Activated CD8-positive, alpha-beta memory T cell treated with anti-CD3 and anti-CD28 coated beads, Interleukin-2, amount 50 U/mL, for 1 hour (primary cell): ENCODE data around the gene P4HA2.
"Not testable (repeated sequence)": the region's sequence is repeated elsewhere in the genome, so short reads cannot be mapped to it uniquely, and the experiment has no call there.

Source experiments
- DNase-seq: peaks from one replicate; pipeline ENCODE4 v3.0.0-alpha.2; 2020; ENCODE audit errors: extremely low read depth

P4HA2 gene

DNA sequence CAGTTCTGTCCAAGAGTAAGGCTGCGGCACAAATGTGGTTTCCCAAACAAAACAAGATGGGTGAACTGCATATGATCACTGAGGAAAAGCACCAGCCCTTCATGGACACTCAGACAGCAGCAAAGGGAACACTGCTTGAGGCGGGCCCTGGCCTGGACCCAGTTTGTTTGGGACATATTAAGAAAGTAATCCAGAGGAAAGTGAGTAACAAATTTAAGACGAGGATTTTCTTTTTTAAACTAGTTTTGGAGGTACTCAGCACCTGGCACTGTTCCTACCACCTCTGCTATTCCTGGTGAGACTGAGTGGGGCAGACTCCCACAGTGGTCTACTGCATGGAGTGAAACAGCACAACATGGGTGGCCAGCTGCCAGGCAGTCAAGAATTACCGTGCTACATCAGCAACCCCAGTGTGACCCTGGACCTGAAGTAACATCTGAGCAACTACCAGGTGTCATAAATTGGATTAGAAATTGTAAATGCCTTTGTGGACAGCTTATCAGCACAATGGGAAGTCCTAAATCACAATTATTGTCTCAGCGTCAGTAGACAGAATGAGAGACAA, 28.5 kb downstream of the P4HA2 start:
- no peak for DNase-seq

DNA sequence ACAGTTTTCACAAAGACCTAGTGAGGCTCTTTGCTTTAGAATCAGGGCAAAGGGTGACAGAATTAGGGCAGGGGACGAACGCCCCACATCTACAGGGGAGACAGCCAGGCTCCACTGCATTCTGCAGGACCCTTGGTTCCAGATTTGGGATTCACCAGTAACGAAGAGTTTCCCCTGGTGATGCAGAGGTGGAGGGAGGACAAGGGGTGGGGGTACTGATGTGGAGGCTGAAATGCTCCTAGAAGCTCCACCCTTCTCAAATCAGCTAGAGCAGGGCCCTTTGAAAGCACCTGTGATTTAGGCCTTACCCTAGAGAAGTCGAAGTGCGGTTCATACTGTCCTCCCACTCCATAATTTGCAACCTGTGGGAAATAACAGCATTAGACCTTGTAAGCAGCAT, 29.1 kb downstream of the P4HA2 start:
- DNase-seq, result no peak

DNA sequence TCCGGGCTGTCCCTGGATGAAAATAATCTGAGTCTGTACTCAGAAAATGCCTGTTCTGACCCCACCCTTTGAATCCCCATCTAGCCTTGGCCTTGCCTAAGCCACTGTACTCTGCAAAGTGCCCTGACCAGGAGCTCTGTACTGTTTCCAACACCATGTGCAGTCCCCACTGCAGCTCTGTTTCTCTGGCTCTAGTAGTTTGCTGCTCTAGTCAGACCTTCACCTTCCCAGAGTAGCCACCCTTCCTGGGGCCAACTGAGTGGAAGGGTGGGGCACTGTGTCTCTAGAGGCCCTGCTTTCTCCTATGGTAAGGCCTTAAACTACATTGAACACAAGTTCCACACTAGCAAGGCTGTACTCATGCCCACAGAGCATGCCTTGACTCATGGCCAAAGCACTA, 31.9 kb downstream of the P4HA2 start:
- no peak for DNase-seq

DNA sequence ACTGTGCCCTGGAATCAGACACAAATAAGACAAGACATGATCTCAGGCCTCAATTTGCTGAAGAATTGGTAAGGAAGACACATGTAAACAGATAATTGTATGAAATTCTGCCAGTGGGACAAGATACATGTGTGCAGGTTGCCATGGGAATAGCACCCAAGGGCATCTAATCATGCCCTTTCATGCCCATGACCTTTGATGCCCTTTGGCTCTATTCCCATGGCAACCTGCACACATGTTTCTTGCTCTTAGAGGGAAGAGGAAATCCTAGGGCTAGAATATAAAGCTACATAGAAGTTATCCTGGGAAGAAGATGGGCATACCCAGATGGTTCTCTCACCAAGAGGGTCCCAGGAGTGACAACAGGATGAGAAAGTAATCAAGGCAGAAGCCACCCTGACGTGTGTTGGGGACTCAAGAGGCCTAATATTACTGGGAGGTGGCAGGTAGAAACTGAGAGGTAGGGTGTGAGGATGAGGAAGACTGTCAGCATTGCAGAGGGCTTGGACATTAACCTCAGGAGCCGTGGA, 34.4 kb downstream of the P4HA2 start:
- no peak for DNase-seq

DNA sequence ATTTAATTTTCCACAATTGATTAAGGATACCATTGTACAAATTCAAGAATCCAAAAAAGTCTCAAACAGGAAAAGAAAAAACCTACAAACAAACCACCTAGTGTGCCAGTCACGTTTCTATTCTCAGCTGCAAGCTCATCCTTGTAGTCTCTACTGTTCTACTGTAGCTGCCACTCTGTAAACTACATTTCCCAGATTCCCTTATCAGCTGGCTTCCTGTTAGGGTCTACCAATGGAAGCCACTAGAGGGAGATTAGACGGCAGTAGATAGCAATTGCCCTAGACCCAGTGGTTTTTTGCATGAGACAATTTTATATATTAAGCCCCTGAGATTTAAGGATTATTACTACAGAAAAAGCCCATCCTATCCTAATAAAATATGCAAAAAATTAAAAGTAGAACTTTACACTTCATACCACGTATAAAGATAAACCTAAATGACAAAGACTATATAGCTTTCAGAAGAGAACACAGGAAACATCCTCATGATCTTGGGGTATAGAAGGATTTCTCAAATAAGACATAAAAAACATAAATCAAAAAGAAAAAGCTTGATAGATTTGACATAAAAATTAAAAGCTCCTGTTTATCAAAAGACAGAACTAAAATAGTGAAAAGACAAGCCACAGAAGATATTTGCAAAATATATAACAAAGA, 37.4 kb downstream of the P4HA2 start:
- no peak for DNase-seq

DNA sequence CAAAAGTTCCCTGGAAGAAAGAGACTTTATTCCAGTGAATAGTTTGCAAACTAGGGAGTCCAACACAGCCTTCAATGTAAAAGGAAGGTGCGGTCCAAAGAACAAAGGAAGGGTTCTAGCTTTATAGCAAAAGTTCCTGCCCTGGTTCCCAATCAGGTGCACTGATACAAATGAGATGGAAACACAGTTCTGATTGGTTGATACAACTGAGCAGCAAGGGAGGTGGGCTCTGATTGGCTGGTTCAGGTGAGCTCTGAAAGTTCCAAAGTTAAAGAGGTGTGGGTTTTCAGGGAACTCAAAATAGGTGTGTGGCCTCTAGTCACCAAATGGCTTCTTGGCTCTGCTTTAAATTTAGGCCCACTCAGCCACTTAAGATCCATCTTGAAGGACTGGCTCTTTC, 43.1 kb downstream of the P4HA2 start:
- no peak for DNase-seq

DNA sequence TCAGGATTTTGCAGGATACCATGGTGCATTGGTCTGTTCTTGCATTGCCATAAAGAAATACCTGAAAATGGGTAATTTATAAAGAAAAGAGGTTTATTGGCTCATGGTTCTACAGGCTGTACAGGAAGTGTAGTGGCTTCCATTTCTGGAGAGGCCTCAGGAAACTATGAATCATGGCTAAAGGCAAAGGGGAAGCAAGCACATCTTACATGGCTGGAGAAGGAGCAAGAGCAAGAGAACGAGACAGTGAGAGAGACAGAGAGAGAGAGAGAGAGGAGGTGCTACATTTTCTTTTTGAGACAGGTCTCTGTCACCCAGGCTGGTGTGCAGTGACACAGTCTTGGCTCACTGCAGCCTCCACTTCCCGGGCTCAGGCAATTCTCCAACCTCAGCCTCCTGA, 43.9 kb downstream of the P4HA2 start:
- DNase-seq, result no peak

DNA sequence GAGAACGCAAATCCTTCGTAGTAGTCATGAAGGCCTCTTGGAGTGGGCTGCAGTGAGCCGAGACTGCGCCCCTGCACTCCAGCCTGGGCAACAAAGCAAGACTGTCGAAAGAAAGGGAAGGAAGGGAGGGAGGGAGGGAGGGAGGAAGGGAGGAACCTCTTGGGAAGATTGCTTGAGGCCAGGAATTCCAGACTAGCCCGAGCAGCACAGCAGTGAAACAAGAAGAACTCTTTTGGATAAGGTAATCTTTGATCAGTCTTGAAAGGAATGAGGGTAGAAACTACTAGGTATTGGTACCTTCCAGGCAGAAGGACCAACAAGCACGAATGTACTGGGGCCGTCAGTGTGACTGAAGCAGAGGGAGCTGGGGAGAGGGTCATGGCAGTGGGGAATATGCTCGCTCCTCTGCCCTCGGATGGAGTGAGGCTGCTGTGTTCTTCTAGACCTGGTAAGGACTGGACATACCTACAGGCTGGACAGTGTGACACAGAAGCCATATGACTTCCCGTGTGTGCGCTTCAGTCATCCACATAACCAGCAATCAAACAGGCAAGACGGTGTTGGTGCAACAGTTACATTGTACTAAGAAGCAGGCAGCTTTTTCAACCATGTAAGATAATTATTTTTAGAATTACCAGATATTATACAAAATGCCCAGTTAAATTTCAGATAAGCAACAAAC, 45.2 kb downstream of the P4HA2 start:
- no peak for DNase-seq

DNA sequence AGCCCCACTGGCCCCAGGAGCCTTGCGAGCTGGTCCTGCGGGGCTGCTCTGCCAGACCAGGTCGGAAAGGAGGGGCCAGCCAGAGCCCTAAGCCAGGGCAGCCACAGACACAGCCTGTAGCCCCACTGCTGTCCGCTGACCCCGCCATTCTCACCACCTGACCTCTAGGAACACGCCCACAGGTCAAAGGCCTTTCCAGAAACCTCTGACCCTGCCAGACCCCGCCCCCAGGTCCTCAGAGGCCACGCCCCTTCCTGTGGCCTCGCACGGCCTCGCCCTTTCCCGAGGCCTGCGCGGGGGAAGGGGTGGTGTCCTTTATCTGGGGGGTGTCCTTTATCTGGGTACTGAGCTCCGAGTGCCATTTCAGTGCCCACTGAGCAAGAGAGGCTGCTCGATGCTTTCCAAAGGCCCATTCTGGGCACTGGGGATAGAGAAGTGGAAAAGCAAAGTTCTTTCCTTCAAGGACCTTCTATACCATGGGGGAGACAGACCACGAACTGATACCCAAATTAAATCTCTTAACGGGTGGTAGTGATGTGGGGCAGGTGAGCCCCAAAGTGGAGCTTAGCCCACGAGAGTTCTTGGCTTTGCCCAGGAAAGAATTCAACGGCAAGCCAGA, 46.5 kb downstream of the P4HA2 start:
- no peak for DNase-seq

DNA sequence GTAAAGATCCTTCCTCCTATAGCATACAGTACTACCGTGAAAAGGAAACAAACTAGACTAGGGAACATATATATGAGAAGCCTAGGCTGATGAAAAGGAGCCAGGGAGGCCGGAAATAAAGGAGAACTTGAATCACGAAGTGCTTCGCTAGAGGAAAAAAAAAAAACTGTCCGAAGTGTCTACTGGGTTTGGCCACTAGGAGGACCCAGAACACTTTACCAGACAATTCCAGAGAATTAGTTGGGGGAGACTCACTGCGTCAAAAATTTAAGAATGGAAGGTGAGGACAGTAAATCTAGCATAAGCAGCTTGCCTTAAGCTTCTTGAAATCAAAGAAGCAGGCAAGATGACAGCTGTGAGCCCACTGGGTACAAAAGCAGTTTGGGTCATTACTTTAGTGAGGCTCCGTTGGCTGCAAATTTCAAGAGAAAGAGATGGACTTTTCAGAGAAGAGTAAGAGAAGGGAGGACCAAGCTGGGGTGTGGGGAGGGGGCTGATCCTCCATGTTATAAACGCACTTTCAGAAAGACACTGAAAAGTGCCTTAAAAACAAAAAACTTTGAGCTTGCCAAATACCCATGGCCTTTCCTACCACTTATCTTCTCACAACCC, 47.4 kb downstream of the P4HA2 start:
- DNase-seq, result no peak

DNA sequence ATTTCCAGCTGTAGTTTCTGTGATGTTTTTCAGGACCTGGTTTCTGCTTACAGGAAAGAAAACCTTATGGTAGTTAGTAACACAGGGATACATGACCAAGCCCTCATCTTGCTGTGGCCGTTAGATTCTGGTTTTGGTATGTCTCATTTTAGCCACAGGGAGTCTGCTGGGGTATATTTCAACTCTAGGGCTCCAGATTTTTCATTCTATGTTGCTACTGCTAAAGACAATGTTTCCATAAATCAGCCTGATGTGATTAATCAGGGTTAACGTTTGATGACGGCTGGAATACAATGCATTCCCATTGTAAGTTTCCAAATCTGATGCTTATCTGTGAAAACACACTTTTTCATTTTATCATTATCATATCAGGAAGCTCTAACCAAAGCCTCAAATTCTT, 48.2 kb downstream of the P4HA2 start:
- no peak for DNase-seq

DNA sequence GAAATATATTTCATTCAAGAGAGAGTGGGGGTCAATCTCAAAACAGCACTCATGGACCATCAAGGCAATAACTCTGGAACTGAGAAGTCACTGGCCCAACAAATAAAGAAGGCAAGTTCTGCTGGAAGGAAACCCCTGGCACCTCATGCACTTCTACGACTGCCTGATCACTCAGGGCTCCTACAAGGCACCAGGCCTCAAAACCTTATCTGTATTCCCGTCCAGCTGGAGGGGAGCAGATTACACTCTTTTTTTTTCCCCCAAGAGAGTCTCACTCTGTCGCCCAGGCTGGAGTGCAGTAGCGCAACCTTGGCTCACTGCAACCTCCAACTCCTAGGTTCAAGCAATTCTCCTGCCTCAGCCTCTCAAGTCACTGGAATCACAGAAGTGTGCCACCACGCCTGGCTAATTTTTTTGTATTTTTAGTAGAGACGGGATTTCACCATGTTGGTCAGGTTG, 49.9 kb downstream of the P4HA2 start:
- DNase-seq, result no peak

DNA sequence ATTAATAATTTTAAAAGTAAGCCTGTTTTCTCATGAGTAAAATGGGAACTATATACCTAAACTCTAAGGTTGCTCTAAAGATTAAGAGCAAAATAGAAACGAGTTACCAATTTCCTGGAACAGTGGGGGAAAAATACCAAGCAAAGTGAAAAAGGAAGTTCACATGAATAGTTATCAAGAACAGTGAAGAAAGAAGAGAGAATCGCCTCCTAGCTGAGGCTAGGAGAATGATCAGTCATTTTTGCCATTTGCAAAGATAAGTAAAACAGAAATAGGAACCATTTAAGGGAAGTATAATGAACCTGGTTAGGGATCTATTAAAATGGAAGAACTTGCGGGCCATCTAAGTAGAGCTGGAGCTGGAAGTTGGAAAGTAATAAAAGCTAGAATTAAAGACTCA, 50.7 kb downstream of the P4HA2 start:
- DNase-seq, result no peak

DNA sequence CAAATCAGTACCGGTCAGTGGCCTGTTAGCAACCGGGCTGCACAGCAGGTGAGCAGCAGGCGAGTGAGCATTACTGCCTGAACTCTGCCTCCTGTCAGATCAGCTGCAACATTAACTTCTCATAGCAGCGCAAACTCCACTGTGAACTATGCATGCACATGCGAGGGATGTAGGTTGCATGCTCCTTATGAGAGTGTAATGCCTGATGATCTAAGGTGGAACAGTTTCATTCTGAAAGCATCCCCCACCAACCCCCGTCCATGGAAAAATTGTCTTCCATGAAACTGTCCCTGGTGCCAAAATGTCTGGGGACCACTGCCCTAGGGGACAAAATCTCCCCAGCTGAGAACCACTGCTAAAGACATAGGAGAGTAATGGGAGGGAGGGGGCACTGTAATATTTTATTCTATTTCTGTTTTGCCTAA, 51.1 kb downstream of the P4HA2 start:
- no peak for DNase-seq

DNA sequence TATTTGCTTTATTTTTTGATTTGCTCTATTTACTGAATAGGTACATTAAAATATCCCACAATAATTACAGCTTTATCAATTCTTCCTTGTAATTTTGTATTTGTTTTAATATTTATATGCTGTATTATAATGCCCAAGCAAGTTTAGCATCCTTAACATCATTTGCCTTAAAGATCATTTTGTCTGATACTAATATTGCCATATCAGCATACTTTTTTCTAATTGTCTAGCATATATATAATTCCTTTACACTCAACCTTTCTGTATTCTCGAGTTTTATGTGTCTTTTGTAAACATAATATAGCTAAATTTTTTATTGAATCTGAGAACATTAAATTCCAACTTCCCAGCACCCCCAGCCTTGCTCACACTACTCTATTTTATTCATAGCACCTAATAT, 64.7 kb downstream of the P4HA2 start:
- DNase-seq, result no peak

DNA sequence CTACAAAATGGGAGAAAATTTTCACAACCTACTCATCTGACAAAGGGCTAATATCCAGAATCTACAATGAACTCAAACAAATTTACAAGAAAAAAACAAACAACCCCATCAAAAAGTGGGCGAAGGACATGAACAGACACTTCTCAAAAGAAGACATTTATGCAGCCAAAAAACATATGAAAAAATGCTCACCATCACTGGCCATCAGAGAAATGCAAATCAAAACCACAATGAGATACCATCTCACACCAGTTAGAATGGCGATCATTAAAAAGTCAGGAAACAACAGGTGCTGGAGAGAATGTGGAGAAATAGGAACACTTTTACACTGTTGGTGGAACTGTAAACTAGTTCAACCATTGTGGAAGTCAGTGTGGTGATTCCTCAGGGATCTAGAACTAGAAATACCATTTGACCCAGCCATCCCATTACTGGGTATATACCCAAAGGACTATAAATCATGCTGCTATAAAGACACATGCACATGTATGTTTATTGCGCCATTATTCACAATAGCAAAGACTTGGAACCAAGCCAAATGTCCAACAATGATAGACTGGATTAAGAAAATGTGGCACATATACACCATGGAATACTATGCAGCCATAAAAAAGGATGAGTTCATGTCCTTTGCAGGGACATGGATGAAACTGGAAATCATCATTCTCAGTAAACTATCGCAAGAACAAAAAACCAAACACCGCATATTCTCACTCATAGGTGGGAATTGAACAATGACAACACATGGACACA, 65.9 kb downstream of the P4HA2 start:
- not testable (repeated sequence) for DNase-seq

DNA sequence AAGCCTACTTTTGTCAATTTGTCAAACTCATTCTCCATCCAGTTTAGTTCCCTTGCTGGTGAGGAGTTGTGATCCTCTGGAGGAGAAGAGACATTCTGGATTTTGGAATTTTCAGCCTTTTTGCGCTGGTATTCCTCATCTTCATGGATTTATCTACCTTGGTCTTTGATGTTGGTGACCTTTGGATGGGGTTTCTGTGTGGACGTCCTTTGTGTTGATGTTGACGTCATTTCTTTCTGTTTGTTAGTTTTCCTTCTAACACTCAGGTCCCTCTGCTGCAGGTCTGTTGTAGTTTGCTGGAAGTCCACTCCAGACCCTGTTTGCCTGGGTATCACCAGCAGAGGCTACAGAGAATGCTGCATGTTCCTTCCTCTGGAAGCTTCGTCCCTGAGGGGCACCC, 71.2 kb downstream of the P4HA2 start:
- no peak for DNase-seq

DNA sequence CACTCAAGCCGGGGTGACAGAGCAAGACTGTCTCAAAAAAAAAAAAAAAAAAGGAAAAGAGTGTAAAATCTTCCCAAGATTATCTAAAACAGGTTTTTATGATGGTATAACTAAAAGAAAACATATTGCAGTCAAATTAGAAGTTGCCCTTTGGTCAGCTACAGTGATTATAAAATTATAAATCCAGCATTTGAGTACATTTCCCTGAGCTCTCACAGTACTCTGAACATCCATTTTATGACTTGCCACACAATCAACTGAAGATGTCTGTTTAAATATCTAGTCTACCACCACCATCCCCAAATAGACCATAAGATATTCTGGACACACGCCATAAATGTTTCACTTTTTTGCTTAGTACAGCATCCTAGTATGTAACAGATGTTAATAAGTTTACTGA, 77.1 kb downstream of the P4HA2 start:
- DNase-seq, result no peak

DNA sequence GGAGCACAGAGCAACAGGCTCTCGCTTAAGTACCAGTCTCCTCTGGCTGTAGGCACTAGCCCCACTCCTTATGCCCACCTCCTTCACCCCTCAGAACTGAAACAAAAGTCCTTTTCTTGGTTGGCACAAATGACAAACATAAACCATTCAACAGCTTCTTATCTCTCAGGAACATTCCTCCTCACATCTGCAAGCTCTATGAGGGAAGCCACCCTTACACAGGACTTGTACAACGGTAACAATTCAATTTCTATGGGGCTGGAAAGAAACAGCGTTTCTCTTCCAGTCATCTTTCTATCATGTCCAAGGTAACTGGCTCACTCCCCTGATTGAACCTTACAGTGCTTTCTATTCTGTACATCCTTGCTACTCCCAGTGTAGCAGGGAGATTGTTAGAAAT, 80.0 kb downstream of the P4HA2 start:
- DNase-seq, result no peak

DNA sequence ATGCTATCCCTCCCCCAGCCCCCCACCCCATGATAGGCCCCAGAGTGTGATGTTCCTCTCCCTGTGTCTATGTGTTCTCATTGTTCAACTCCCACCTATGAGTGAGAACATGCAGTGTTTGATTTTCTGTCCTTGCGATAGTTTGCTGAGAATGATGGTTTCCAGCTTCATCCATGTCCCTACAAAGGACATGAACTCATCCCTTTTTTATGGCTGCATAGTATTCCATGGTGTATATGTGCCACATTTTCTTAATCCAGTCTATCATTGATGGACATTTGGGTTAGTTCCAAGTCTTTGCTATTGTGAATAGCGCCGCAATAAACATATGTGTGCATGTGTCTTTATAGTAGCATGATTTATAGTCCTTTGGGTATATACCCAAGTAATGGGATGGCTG, 82.3 kb downstream of the P4HA2 start:
- not testable (repeated sequence) for DNase-seq

DNA sequence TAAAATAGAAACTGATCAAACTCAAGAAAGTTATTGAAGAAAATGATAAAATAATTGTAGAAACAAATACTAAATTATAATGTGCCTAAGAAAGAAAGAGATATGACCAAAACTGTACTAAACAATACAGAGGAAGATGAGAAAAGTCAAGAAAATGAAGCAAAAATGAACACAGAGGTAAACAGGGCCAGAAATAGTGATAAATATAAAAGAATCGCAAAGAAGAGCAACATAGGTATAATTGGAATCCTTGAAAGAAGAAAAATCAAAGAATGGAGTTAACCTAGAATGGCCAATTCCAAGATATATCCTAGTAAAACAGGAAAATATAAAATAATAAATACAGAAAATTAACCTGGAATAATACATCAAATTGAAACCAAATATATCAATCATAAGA, 84.5 kb downstream of the P4HA2 start:
- no peak for DNase-seq

DNA sequence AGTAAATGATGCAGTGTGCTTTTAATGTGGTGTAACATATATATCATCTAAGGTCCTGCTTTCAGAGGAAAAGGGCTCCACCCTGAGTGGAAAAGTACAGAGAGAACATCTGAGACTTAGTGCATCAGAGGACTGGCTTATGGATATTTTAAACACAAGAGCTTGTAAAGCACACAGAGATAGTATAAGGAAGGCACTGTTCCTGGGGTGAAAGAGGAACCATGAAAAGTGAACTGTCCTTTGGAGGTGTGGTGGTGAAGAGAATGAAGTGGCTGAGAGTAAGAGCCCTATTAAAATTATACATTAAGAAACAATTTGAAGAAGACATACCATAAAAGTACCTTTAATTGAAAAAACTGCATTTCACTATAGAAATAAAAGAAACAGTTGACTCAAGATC, 85.2 kb downstream of the P4HA2 start:
- no peak for DNase-seq
